Measurements from ENCODE around the gene C1QTNF9B.

GRCh38 chr13:23902975-23903905, 5.9 kb upstream of the C1QTNF9B start:
- TF ChIP-seq CTCF (IDR thresholded peaks at IDR 0.05; ENCODE audit: insufficient read depth, low read length) (no peak), REST (IDR thresholded peaks at IDR 0.05; ENCODE audit: insufficient replicate concordance, low read depth) (no peak), GABPA (IDR thresholded peaks at IDR 0.05; ENCODE audit: low read depth) (no peak), POLR2AphosphoS5 (IDR thresholded peaks at IDR 0.05; ENCODE audit: low read depth) (no peak)

All from HL-60 (cell line).